GM21528 (cell line): ENCODE measurements around the gene TMSB4Y.
A peak's percentile ranks its signal among the peaks of the same experiment; 100 is the strongest.

Source experiments
- ATAC-seq: cut with Tn5 transposase; IDR thresholded peaks from one replicate; pipeline ENCODE4 v1.9.1; 2021; ENCODE audit warnings: mild to moderate bottlenecking, moderate library complexity; ENCODE audit not compliant: unreplicated experiment, low FRiP score

Gene TMSB4Y

GRCh38 chrY:13703568-13703968 is at the start of gene TMSB4Y:
TMSB4Y (plus strand) TSS chrY:13703899.
- peak; percentile 91 for ATAC-seq

- ATAC-seq: no peak
Observed at GRCh38 chrY:13664162-13664561, 39.5 kb upstream of the TMSB4Y start.

GRCh38 chrY:13671122-13671521 is 32.6 kb upstream of the TMSB4Y start:
- ATAC-seq: no peak

GRCh38 chrY:13702276-13702675 is 1.4 kb upstream of the TMSB4Y start:
- ATAC-seq: no peak

- ATAC-seq: no peak
Observed at GRCh38 chrY:13704121-13704930, 627 bp downstream of the TMSB4Y start.

GRCh38 chrY:13705197-13705596 is 1.5 kb downstream of the TMSB4Y start:
- no peak for ATAC-seq

- ATAC-seq: no peak
Observed at GRCh38 chrY:13708038-13708437, 4.3 kb downstream of the TMSB4Y start.

GRCh38 chrY:13718996-13719395 is 15.3 kb downstream of the TMSB4Y start:
- ATAC-seq: no peak

- no peak for ATAC-seq
Observed at GRCh38 chrY:13729517-13729916, 25.8 kb downstream of the TMSB4Y start.

GRCh38 chrY:13738618-13739017 is 34.9 kb downstream of the TMSB4Y start:
- ATAC-seq: no peak

GRCh38 chrY:13751289-13752071 is 47.8 kb downstream of the TMSB4Y start:
- peak; percentile 94 for ATAC-seq

- no peak for ATAC-seq
Observed at GRCh38 chrY:13754661-13755060, 51.0 kb downstream of the TMSB4Y start.
